IPS-NIHi7 (cell line): ENCODE results near the gene VDAC1.

ENCODE experiments used
- DNase-seq: peaks from one replicate; pipeline ENCODE4 v3.0.0; 2012; ENCODE audit warnings: mixed read lengths; ENCODE audit errors: extremely low spot score

VDAC1 gene

DNA sequence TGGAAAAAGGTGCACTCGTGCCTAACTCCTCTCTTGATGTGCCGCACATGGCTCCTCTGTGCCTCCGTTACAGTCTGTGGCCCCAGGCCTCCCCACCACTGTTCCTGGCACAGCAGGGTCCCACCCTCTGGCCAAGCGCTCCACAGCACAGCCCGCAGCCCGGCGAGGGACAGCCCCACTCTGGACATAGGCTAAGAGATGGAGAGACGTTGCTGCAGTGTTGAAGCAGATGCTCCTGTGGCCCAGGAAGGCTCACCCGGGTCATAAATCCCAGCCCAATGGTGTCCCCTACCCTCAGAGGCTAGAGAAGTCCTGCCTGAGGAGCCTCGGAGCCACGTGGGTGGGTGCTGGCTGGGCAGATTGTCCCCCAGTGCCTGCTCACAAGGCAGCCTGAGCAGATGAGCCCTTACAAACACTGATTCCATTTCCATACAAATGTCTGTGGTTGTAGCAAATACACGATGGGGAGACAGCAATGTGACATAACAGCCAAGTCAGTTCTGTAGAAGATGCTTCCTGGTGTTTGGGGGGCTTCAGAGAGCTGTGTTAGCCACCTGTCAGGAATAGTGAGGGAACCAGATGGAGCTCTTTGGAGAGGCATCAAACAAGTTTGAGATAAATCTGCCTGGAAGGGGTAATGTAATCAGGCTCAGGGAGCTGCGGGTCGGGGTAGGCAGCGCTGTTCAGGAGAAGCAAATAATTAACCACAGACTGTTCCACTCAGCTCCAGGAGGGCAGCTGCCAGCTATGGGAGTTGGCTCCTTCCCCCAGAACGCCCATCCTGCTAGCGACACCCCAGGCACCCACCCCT is 78.1 kb downstream of the VDAC1 start:
- DNase-seq, result no peak

DNA sequence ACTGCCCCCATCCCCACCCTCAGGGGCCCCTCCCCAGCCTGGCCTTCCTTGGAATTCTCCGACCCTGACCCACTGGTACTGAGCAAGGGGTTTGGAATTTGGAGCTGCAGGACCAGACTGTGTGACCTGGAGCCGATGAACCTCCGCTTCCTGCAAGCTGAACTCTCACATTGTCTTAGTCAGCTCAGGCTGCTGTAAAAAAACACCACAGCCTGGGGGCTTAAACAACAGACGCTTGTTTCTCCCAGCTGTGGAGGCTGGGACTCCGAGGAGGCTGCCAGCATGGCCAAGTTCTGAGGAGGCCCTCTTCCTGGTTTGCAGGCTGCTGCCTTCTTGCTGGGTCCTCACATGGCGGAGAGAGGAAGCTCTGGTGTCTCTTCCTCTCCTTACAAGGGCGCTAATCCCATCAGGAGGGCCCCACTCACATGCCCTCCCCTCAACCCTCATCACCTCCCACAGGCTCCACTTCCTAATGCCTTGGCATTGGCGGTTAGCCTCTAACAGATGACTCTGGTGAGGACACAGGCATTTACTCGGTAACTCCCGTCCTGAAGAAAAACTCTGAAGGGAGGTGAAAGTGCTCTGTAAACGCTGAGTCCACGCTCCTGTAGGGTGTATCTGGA is 78.8 kb downstream of the VDAC1 start:
- no peak for DNase-seq

GRCh38 chr5:133925269-133925668 is 79.5 kb downstream of the VDAC1 start:
- no peak for DNase-seq

GRCh38 chr5:133924221-133924920 is 80.4 kb downstream of the VDAC1 start:
- no peak for DNase-seq

DNA sequence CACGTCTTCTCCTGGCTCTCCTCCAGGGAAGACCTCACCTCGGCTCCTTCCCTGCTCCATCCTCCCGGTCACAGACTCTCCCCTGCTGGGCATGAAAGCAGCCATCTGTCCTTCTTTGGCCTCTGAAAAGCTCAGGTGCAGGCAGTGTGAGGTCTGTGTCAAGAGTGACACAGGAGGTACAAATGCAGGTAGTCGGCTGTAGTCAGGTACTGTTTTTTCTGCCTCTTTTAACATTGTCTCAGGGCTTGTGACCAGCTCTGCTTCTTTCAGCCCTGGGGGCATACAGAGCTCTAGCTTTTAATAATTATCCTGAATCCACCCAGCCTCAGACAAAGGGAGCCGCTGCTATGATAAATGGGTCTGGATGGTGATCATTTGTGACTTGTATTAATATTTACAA is 82.8 kb downstream of the VDAC1 start:
- DNase-seq, result no peak
